DOHH2 (cell line): ENCODE results near the gene ACLY.
A peak's percentile ranks its signal among the peaks of the same experiment; 100 is the strongest.

Source experiments
- H3F3A ChIP-seq: fragments of 200-600 bp; sonication (generic), shearing (Covaris generic); 2 replicates; pipeline ENCODE4 v1.6.0; 2016; ENCODE audit warnings: antibody characterized with exemption, mild to moderate bottlenecking; ENCODE audit not compliant: control insufficient read depth, insufficient read depth
- H3K27ac ChIP-seq: fragments of 200-600 bp; sonication (generic); 2 replicates; pipeline ENCODE4 v1.5.1; 2014; ENCODE audit warnings: low read depth, mild to moderate bottlenecking, low read length, moderate library complexity
- H3K27me3 ChIP-seq: fragments of 200-600 bp; sonication (generic); 2 replicates; pipeline ENCODE4 v1.6.1; 2014; ENCODE audit warnings: mild to moderate bottlenecking, low read length, mixed read lengths; ENCODE audit not compliant: control insufficient read depth
- H3K36me3 ChIP-seq: fragments of 200-600 bp; sonication (generic); 2 replicates; pipeline ENCODE4 v1.6.1; 2014; ENCODE audit warnings: mild to moderate bottlenecking, low read length, moderate library complexity, mixed read lengths; ENCODE audit not compliant: control insufficient read depth
- H3K4me1 ChIP-seq: fragments of 200-600 bp; sonication (generic); 2 replicates; pipeline ENCODE4 v1.6.1; 2014; ENCODE audit warnings: mild to moderate bottlenecking, low read length, mixed read lengths; ENCODE audit not compliant: control insufficient read depth
- H3K4me2 ChIP-seq: fragments of 200-600 bp; sonication (generic); 2 replicates; pipeline ENCODE4 v1.6.0; 2014; ENCODE audit warnings: mild to moderate bottlenecking, low read length, moderate library complexity
- H3K4me3 ChIP-seq: fragments of 200-600 bp; sonication (generic); 2 replicates; pipeline ENCODE4 v1.5.1; 2014; ENCODE audit warnings: mild to moderate bottlenecking, low read length, mixed read lengths
- H3K79me2 ChIP-seq: fragments of 200-600 bp; sonication (generic); 2 replicates; pipeline ENCODE4 v1.6.1; 2014; ENCODE audit warnings: mild to moderate bottlenecking, low read length, mixed read lengths; ENCODE audit not compliant: control insufficient read depth
- H3K9me2 ChIP-seq: fragments of 200-600 bp; sonication (generic); replicated peaks from 2 replicates; pipeline ENCODE4 v1.6.1; 2014; ENCODE audit warnings: mild to moderate bottlenecking, low read length, mixed read lengths; ENCODE audit not compliant: control insufficient read depth
- H3K9me3 ChIP-seq: fragments of 200-600 bp; sonication (generic); 2 replicates; pipeline ENCODE4 v1.6.1; 2014; ENCODE audit warnings: antibody characterized with exemption, low read length, mixed read lengths; ENCODE audit not compliant: control insufficient read depth, insufficient read depth
- H4K20me1 ChIP-seq: fragments of 200-600 bp; sonication (generic); 2 replicates; pipeline ENCODE4 v1.6.0; 2014; ENCODE audit warnings: low read depth, mild to moderate bottlenecking, antibody characterized with exemption, low read length, moderate library complexity; ENCODE audit not compliant: control insufficient read depth, insufficient read depth
- CTCF ChIP-seq: fragments of 200-600 bp; sonication (generic); IDR thresholded peaks from one replicate; pipeline ENCODE4 v1.5.1; 2014; ENCODE audit warnings: antibody characterized with exemption, mild to moderate bottlenecking, low read depth, low read length; ENCODE audit not compliant: poor library complexity, severe bottlenecking
- EZH2phosphoT487 ChIP-seq: fragments of 200-600 bp; sonication (generic); IDR thresholded peaks from 2 replicates; pipeline ENCODE4 v1.6.1; 2017; ENCODE audit warnings: borderline replicate concordance, mild to moderate bottlenecking, antibody characterized with exemption, low read length, moderate library complexity, mixed read lengths

The ACLY gene

GRCh38 chr17:41917192-41917591 is 1.6 kb downstream of the ACLY start:
- Histone ChIP-seq H3K27ac (no peak overlapping the region), H4K20me1 (peaks cover 40% of the 10 kb centered on the region), H3K79me2 (peaks cover 75% of the 10 kb centered on the region), H3K4me2 (peak overlapping the region; percentile 89), H3K4me3 (peak overlapping the region; percentile 86), H3K9me2 (no peaks in the 10 kb centered on the region), H3F3A (peaks cover 3% of the 10 kb centered on the region; the same call in 1 of the 2 replicates), H3K4me1 (peaks cover 51% of the 10 kb centered on the region), H3K27me3 (no peaks in the 10 kb centered on the region), H3K36me3 (peaks cover 65% of the 10 kb centered on the region), H3K9me3 (no peaks in the 10 kb centered on the region)
- TF ChIP-seq CTCF (no peak), EZH2phosphoT487 (no peak)

- Histone ChIP-seq H3K79me2 (peaks cover 89% of the 10 kb centered on the region), H3K4me3 (no peak overlapping the region), H3F3A (no peaks in the 10 kb centered on the region), H3K36me3 (peaks cover 82% of the 10 kb centered on the region), H3K4me1 (peaks cover 34% of the 10 kb centered on the region), H3K9me2 (no peaks in the 10 kb centered on the region), H3K9me3 (no peaks in the 10 kb centered on the region), H3K4me2 (no peak overlapping the region), H3K27ac (no peak overlapping the region), H4K20me1 (peaks cover 40% of the 10 kb centered on the region), H3K27me3 (no peaks in the 10 kb centered on the region)
- TF ChIP-seq CTCF (no peak), EZH2phosphoT487 (no peak)
Measured at GRCh38 chr17:41915566-41915965, 3.2 kb downstream of the ACLY start.

GRCh38 chr17:41915020-41915419 is 3.7 kb downstream of the ACLY start:
- H3K4me3 ChIP-seq, result no peak overlapping the region

More at GRCh38 chr17:41915020-41915419, 3.7 kb downstream of the ACLY start:
- Histone ChIP-seq H3K27me3 (no peaks in the 10 kb centered on the region), H4K20me1 (peaks cover 40% of the 10 kb centered on the region), H3K27ac (no peak overlapping the region), H3F3A (no peaks in the 10 kb centered on the region), H3K36me3 (peaks cover 87% of the 10 kb centered on the region), H3K9me2 (no peaks in the 10 kb centered on the region), H3K9me3 (no peaks in the 10 kb centered on the region), H3K4me2 (no peak overlapping the region), H3K4me1 (peaks cover 29% of the 10 kb centered on the region), H3K79me2 (peaks cover 92% of the 10 kb centered on the region)
- TF ChIP-seq EZH2phosphoT487 (no peak), CTCF (no peak)
